ENCODE results near the gene ACAA1. TPM values are rescaled to one million over a fixed set of nuclear protein-coding genes. Genes with fewer than 3 reads are reported as not detected.

The ACAA1 gene
- total RNA-seq, 1 experiment from 2014 or later: 49.0 TPM

DNA sequence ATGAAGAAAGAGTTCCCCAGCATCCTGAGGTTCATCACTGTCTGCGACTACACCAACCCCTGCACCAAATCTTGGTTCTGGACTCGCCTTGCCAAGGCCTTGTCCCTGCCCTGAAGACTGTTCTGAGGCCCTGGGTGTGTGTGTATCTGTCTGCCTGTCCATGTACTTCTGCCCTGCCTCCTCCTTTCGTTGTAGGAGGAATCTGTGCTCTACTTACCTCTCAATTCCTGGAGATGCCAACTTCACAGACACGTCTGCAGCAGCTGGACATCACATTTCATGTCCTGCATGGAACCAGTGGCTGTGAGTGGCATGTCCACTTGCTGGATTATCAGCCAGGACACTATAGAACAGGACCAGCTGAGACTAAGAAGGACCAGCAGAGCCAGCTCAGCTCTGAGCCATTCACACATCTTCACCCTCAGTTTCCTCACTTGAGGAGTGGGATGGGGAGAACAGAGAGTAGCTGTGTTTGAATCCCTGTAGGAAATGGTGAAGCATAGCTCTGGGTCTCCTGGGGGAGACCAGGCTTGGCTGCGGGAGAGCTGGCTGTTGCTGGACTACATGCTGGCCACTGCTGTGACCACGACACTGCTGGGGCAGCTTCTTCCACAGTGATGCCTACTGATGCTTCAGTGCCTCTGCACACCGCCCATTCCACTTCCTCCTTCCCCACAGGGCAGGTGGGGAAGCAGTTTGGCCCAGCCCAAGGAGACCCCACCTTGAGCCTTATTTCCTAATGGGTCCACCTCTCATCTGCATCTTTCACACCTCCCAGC, 4.4 kb upstream of the ACAA1 start:
- Histone ChIP-seq H3K9ac (ENCODE audit: low read length) (no peak overlapping the region), H3K9me2 (ENCODE audit: insufficient read depth) (no peaks in the 10 kb centered on the region), H3K4me1 (ENCODE audit: control insufficient read depth in 1 of 2, insufficient read depth in 2 of 2, low read length in 2 of 2) (peaks cover 16 to 42% of the 10 kb centered on the region in 2 experiments), H3K9me3 (ENCODE audit: control insufficient read depth in 1 of 2, insufficient read depth in 1 of 2, low read depth in 1 of 2, low read length in 2 of 2) (no peaks in the 10 kb centered on the region), H3K4me3 (replicated peaks in 1 of 2; ENCODE audit: low read depth in 1 of 2, low read length in 2 of 2) (no peak overlapping the region), H3K4me2 (ENCODE audit: low read length) (no peak overlapping the region), H4K20me1 (ENCODE audit: insufficient read depth) (no peaks in the 10 kb centered on the region), H2AFZ (ENCODE audit: low read depth, low read length, poor library complexity, severe bottlenecking) (no peak overlapping the region), H3K27me3 (ENCODE audit: insufficient read depth, low read length) (no peaks in the 10 kb centered on the region), H3K36me3 (ENCODE audit: control insufficient read depth in 1 of 2, insufficient read depth in 2 of 2, low read length in 2 of 2) (peaks cover 0 to 4% of the 10 kb centered on the region in 2 experiments; a peak in 1 of 4 replicates), H3K27ac (ENCODE audit: low read depth, low read length) (no peak overlapping the region), H3K79me2 (ENCODE audit: insufficient read depth, low read length) (peaks cover 4% of the 10 kb centered on the region; the same call in 1 of the 2 replicates)
- intact Hi-C loops (cut with micrococcal nuclease): no loop called here
- CTCF ChIA-PET: interaction anchor here (0.9 to 1.2 kb wide), 2 partner anchors 24 to 206 kb away, joined by 3 read pairs; partner anchors contain the start of genes OXSR1 and XYLB
- RAD21 ChIA-PET (ENCODE audit: low non-redundant PET in 1 of 2, low total read pairs in 2 of 2, uncharacterized antibody in 2 of 2, unreplicated experiment in 2 of 2): no interaction called here
- no TSS peak for BruUV-seq (replicated peaks)
- DNase-seq (ENCODE audit: low read depth, low spot score): no peak
- no peak for ATAC-seq
- TF ChIP-seq YY1 (IDR thresholded peaks at IDR 0.05; ENCODE audit: extremely low read depth, insufficient replicate concordance, low read depth, low read length) (no peak), JUND (IDR thresholded peaks at IDR 0.05) (no peak), EZH2 (IDR thresholded peaks at IDR 0.05) (no peak), ELF1 (IDR thresholded peaks at IDR 0.05; ENCODE audit: borderline replicate concordance, low read depth) (no peak), ZNF274 (IDR thresholded peaks at IDR 0.05; ENCODE audit: low read depth, low read length) (no peak), POLR2A (IDR thresholded peaks at IDR 0.05; ENCODE audit: borderline replicate concordance, extremely low read depth, insufficient read depth, insufficient read length) (no peak)
- TF ChIP-seq, protein P1, sequence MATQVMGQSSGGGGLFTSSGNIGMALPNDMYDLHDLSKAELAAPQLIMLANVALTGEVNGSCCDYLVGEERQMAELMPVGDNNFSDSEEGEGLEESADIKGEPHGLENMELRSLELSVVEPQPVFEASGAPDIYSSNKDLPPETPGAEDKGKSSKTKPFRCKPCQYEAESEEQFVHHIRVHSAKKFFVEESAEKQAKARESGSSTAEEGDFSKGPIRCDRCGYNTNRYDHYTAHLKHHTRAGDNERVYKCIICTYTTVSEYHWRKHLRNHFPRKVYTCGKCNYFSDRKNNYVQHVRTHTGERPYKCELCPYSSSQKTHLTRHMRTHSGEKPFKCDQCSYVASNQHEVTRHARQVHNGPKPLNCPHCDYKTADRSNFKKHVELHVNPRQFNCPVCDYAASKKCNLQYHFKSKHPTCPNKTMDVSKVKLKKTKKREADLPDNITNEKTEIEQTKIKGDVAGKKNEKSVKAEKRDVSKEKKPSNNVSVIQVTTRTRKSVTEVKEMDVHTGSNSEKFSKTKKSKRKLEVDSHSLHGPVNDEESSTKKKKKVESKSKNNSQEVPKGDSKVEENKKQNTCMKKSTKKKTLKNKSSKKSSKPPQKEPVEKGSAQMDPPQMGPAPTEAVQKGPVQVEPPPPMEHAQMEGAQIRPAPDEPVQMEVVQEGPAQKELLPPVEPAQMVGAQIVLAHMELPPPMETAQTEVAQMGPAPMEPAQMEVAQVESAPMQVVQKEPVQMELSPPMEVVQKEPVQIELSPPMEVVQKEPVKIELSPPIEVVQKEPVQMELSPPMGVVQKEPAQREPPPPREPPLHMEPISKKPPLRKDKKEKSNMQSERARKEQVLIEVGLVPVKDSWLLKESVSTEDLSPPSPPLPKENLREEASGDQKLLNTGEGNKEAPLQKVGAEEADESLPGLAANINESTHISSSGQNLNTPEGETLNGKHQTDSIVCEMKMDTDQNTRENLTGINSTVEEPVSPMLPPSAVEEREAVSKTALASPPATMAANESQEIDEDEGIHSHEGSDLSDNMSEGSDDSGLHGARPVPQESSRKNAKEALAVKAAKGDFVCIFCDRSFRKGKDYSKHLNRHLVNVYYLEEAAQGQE (IDR thresholded peaks at IDR 0.05; ENCODE audit: low read depth): no peak
- TF ChIP-seq, protein P2, sequence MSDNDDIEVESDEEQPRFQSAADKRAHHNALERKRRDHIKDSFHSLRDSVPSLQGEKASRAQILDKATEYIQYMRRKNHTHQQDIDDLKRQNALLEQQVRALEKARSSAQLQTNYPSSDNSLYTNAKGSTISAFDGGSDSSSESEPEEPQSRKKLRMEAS (IDR thresholded peaks at IDR 0.05): no peak
- TF ChIP-seq, protein P3, sequence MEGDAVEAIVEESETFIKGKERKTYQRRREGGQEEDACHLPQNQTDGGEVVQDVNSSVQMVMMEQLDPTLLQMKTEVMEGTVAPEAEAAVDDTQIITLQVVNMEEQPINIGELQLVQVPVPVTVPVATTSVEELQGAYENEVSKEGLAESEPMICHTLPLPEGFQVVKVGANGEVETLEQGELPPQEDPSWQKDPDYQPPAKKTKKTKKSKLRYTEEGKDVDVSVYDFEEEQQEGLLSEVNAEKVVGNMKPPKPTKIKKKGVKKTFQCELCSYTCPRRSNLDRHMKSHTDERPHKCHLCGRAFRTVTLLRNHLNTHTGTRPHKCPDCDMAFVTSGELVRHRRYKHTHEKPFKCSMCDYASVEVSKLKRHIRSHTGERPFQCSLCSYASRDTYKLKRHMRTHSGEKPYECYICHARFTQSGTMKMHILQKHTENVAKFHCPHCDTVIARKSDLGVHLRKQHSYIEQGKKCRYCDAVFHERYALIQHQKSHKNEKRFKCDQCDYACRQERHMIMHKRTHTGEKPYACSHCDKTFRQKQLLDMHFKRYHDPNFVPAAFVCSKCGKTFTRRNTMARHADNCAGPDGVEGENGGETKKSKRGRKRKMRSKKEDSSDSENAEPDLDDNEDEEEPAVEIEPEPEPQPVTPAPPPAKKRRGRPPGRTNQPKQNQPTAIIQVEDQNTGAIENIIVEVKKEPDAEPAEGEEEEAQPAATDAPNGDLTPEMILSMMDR (IDR thresholded peaks at IDR 0.05 in 2 of 3, conservative IDR thresholded peaks at IDR 0.05 in 1 of 3; ENCODE audit: borderline replicate concordance in 1 of 3, insufficient read depth in 1 of 3, low read depth in 2 of 3, low read length in 2 of 3): no peak
- POLR2A ChIA-PET: interaction anchor here (1.2 kb wide), 1 partner anchor 23 kb away, joined by 4 read pairs; no protein-coding TSS in a partner anchor
